Endothelial cell of umbilical vein (primary cell): ENCODE data around the gene SULT2B1. TPM values are rescaled to one million over a fixed set of nuclear protein-coding genes. Genes with fewer than 3 reads are reported as not detected.
A peak's percentile ranks its signal among the peaks of the same experiment; 100 is the strongest.

Source experiments
- BruUV-seq: library from RNA; stranded (reverse); fragments of 400-500 nt; replicated peaks from 2 replicates; lab custom pipeline; 2021; lab: Mats Ljungman, UMichigan
- CTCF ChIA-PET: fragments of 300-600, 350-600 bp; sonication (Branson Sonifier 250); formaldehyde crosslinking; loops from one replicate; lab custom pipeline; 2021; ENCODE audit warnings: antibody characterized with exemption, inconsistent platforms; lab: Charles Lee
- POLR2A ChIA-PET: fragments of 300-600, 350-600 bp; sonication (Branson Sonifier 250); formaldehyde crosslinking; loops from one replicate; lab custom pipeline; 2021; ENCODE audit warnings: antibody characterized with exemption, inconsistent platforms; lab: Charles Lee
- DNase-seq: peaks from one replicate; pipeline ENCODE4 v3.0.0-alpha.2; 2011; ENCODE audit warnings: low read depth, low spot score
- FAIRE-seq: peaks from 2 replicates; lab custom pipeline; 2011; peaks lifted over from hg19 to GRCh38; lab: Jason Lieb, UNC
- H2AFZ ChIP-seq: 2 replicates; pipeline ENCODE4 v1.6.0; 2012; ENCODE audit warnings: low read depth, low read length, control low read depth, inconsistent platforms
- H3K27ac ChIP-seq: 2 replicates; pipeline ENCODE4 v1.5.1; 2011; ENCODE audit warnings: low read depth, mild to moderate bottlenecking, control low read depth, low read length, moderate library complexity; ENCODE audit not compliant: insufficient read depth
- H3K27me3 ChIP-seq, 2 experiments: 2 replicates each; pipeline versions ENCODE4 v1.6.0 to v1.6.1; 2011; ENCODE audit warnings: low read length in 2 of 2, mixed read lengths in 1 of 2; ENCODE audit not compliant: control insufficient read depth in 2 of 2, insufficient read depth in 2 of 2
- H3K36me3 ChIP-seq, 2 experiments: 2 replicates in 1 of 2; 3 replicates in 1 of 2; pipeline ENCODE4 v1.5.1; 2011; ENCODE audit warnings: low read length in 2 of 2, mild to moderate bottlenecking in 1 of 2, moderate library complexity in 1 of 2; ENCODE audit not compliant: control insufficient read depth in 2 of 2, insufficient read depth in 2 of 2; ENCODE audit errors: extremely low read depth in 1 of 2
- H3K4me1 ChIP-seq: 3 replicates; pipeline ENCODE4 v1.5.1; 2011; ENCODE audit warnings: mild to moderate bottlenecking, low read length; ENCODE audit not compliant: control insufficient read depth, insufficient read depth; ENCODE audit errors: extremely low read depth
- H3K4me2 ChIP-seq: 2 replicates; pipeline ENCODE4 v1.6.1; 2011; ENCODE audit warnings: low read length, control low read depth, mixed read lengths; ENCODE audit not compliant: insufficient read depth
- H3K4me3 ChIP-seq, 3 experiments: fragments of 200-600 bp in 1 of 3; sonication (generic), shearing (Covaris generic) in 1 of 3; replicated peaks in 1 of 3; 2 replicates each; pipeline ENCODE4 v1.5.1; 2011 to 2016; ENCODE audit warnings: control low read depth in 3 of 3, low read length in 3 of 3, mild to moderate bottlenecking in 2 of 3, inconsistent platforms in 1 of 3, low read depth in 1 of 3, moderate library complexity in 1 of 3; ENCODE audit not compliant: insufficient read depth in 1 of 3
- H3K79me2 ChIP-seq: 2 replicates; pipeline ENCODE4 v1.6.0; 2012; ENCODE audit warnings: low read length, inconsistent platforms; ENCODE audit not compliant: control insufficient read depth, insufficient read depth
- H3K9ac ChIP-seq: replicated peaks from 2 replicates; pipeline ENCODE3; 2011; ENCODE audit warnings: low read length, control low read depth; ENCODE audit not compliant: insufficient read depth; ENCODE audit errors: extremely low read depth
- H3K9me1 ChIP-seq: replicated peaks from 3 replicates; pipeline ENCODE4 v1.6.0; 2011; ENCODE audit warnings: mild to moderate bottlenecking, low read length; ENCODE audit not compliant: control insufficient read depth, insufficient read depth; ENCODE audit errors: extremely low read depth
- H3K9me3 ChIP-seq: replicated peaks from 2 replicates; pipeline ENCODE4 v1.5.1; 2012; ENCODE audit warnings: low read length, inconsistent platforms; ENCODE audit not compliant: control insufficient read depth, insufficient read depth
- H4K20me1 ChIP-seq: replicated peaks from 2 replicates; pipeline ENCODE3; 2011; ENCODE audit warnings: mild to moderate bottlenecking, low read length; ENCODE audit not compliant: control insufficient read depth, insufficient read depth; ENCODE audit errors: extremely low read depth
- CTCF ChIP-seq, 2 donors: IDR thresholded peaks; 1 replicate in 1 of 2; 2 replicates in 1 of 2; pipeline ENCODE4 v1.5.1; 2011; ENCODE audit warnings: low read length in 2 of 2, mild to moderate bottlenecking in 2 of 2, moderate library complexity in 2 of 2, control low read depth in 1 of 2, inconsistent platforms in 1 of 2, low read depth in 1 of 2; ENCODE audit not compliant: insufficient read depth in 1 of 2; ENCODE audit errors: extremely low read depth in 1 of 2
- FOS ChIP-seq: IDR thresholded peaks from 2 replicates; pipeline ENCODE4 v1.6.1; 2011; ENCODE audit warnings: mild to moderate bottlenecking, low read length, moderate library complexity, borderline replicate concordance; ENCODE audit not compliant: insufficient read depth
- GATA2 ChIP-seq: IDR thresholded peaks from 2 replicates; pipeline ENCODE4 v1.7.0; 2011; ENCODE audit warnings: low read depth, mild to moderate bottlenecking, moderate library complexity, mixed read lengths, low read length; ENCODE audit not compliant: insufficient read length, insufficient read depth
- JUN ChIP-seq: IDR thresholded peaks from 2 replicates; pipeline ENCODE4 v1.6.1; 2011; ENCODE audit warnings: borderline replicate concordance, low read depth; ENCODE audit not compliant: insufficient read length, insufficient read depth
- MAX ChIP-seq: IDR thresholded peaks from 2 replicates; pipeline ENCODE4 v1.6.1; 2011; ENCODE audit not compliant: insufficient read depth, insufficient read length
- MYC ChIP-seq: IDR thresholded peaks from one replicate; pipeline ENCODE4 v1.6.1; 2011; ENCODE audit warnings: mild to moderate bottlenecking, low read depth, low read length
- POLR2A ChIP-seq: IDR thresholded peaks from 2 replicates; pipeline ENCODE4 v1.6.1; 2012; ENCODE audit warnings: low read depth, mild to moderate bottlenecking, control low read depth, low read length
- POLR2AphosphoS5 ChIP-seq: IDR thresholded peaks from 2 replicates; pipeline ENCODE4 v1.6.1; 2012; ENCODE audit warnings: low read depth, mild to moderate bottlenecking, control low read depth, low read length, moderate library complexity; ENCODE audit not compliant: insufficient read depth
- dilution Hi-C: fragments of 300-500 bp; cut with MboI; formaldehyde crosslinking; loops from one replicate; pipeline ENCODE4 v1.15.0; 2019; ENCODE audit warnings: low sequenced_read_pairs; ENCODE audit not compliant: extremely low pct_ligation_motif_present
- intact Hi-C: fragments of 100-400 bp; cut with micrococcal nuclease; formaldehyde crosslinking; loops from one replicate; pipeline ENCODE4 v1.10.0; 2022
- polyA plus RNA-seq, 4 experiments: library from polyadenylated mRNA; depleted of rRNA in 3 of 4; stranded (reverse) in 3 of 4; unstranded in 1 of 4; fragments of >200 nt; gene quantifications; 2 replicates each; pipeline versions ENCODE4 v1.2.1 to v1.2.3, GENCODE V29; 2011 to 2012; ENCODE audit warnings: missing spikeins in 1 of 4
- total RNA-seq: library from RNA; stranded (reverse); gene quantifications from 2 replicates; pipeline ENCODE4 v1.2.3, GENCODE V29; 2021

Gene SULT2B1
- total and polyA plus RNA-seq, 2 donors (not counting 3 experiments of a cell fraction or from before 2014, with no cell fraction given), result not detected

- H3K27ac ChIP-seq, result peak overlapping the region; percentile 13
- FAIRE-seq, result peak; percentile 96
- no peaks in the 10 kb centered on the region for H3K27me3 ChIP-seq
- H2AFZ ChIP-seq, result peak overlapping the region; percentile 63
- ChIA-PET CTCF (interaction anchor here (0.8 to 2.3 kb wide), 10 partner anchors 8 to 341 kb away, joined by 3 to 12 read pairs (median 8); partner anchors contain the start of genes CA11, RPL18 and SPHK2), POLR2A (interaction anchor here (1.0 to 2.0 kb wide), 3 partner anchors 8 to 17 kb away, joined by 3 to 10 read pairs (median 3); partner anchors contain the start of genes RPL18 and SPHK2)
- no peak for TF ChIP-seq MYC
- TF ChIP-seq CTCF (IDR thresholded peaks at IDR 0.05; ENCODE audit: extremely low read depth in 1 of 2, insufficient read depth in 1 of 2, low read depth in 1 of 2, low read length in 2 of 2), result no peak
- no peak for TF ChIP-seq GATA2
- TF ChIP-seq POLR2AphosphoS5, result peak; percentile 65
- TF ChIP-seq JUN, result no peak
- TF ChIP-seq POLR2A, result no peak
- no peak for TF ChIP-seq FOS
- TF ChIP-seq MAX, result no peak
- peak overlapping the region in 2 of 3 experiments; percentile 6 to 19 for H3K4me3 ChIP-seq
- H3K4me2 ChIP-seq, result peak overlapping the region; percentile 60
- H3K9me1 ChIP-seq, result no peaks in the 10 kb centered on the region
- H3K9me3 ChIP-seq, result no peaks in the 10 kb centered on the region
- H3K4me1 ChIP-seq, result peaks cover 20% of the 10 kb centered on the region
- H3K36me3 ChIP-seq, result peaks cover 0 to 2% of the 10 kb centered on the region in 2 experiments
- dilution Hi-C loops, result no loop called here
- no peak overlapping the region for H3K9ac ChIP-seq
- intact Hi-C loops, result loop anchor here (10.0 kb wide), 1 partner anchor 365 kb away; the partner anchor contains the start of genes GYS1 and RUVBL2
- no peaks in the 10 kb centered on the region for H3K79me2 ChIP-seq
- no TSS peak for BruUV-seq
- DNase-seq, result peak; percentile 82
- no peaks in the 10 kb centered on the region for H4K20me1 ChIP-seq
Observed at GRCh38 chr19:48629599-48630295, 77.8 kb downstream of the SULT2B1 start.
